H1 (cell line): ENCODE results near the gene MRPL36. TPM values are rescaled to one million over a fixed set of nuclear protein-coding genes. Genes with fewer than 3 reads are reported as not detected.

Experiments
- CTCF ChIA-PET: fragments of 300-600 bp; sonication (Branson Sonifier 250); formaldehyde crosslinking; loops from one replicate; lab custom pipeline; 2021; ENCODE audit not compliant: partially characterized antibody; lab: Charles Lee
- POLR2A ChIA-PET: fragments of 300-600 bp; sonication (Branson Sonifier 250); formaldehyde crosslinking; loops from one replicate; lab custom pipeline; 2021; ENCODE audit warnings: inconsistent platforms; ENCODE audit not compliant: partially characterized antibody; lab: Charles Lee
- DNase-seq, 2 experiments: peaks; one replicate each; pipeline versions ENCODE4 v3.0.0 to v3.0.0-alpha.2; 2010 to 2022; ENCODE audit warnings: low spot score in 2 of 2, low read depth in 1 of 2, mixed read lengths in 1 of 2
- FAIRE-seq: peaks from 2 replicates; lab custom pipeline; 2011; peaks lifted over from hg19 to GRCh38; lab: Jason Lieb, UNC
- H2AFZ ChIP-seq: 2 replicates; pipeline ENCODE4 v1.8.1; 2012; ENCODE audit warnings: low read length, inconsistent platforms
- H2AK5ac ChIP-seq: 2 replicates; pipeline ENCODE4 v1.6.1; 2013; ENCODE audit warnings: low read depth, low read length
- H2BK120ac ChIP-seq: replicated peaks from 2 replicates; pipeline ENCODE3; 2013; ENCODE audit warnings: low read depth, low read length, inconsistent platforms
- H2BK12ac ChIP-seq: 2 replicates; pipeline ENCODE4 v1.6.1; 2013; ENCODE audit warnings: low read depth, low read length
- H2BK15ac ChIP-seq: 2 replicates; pipeline ENCODE4 v1.6.1; 2013; ENCODE audit warnings: low read length
- H2BK20ac ChIP-seq: 2 replicates; pipeline ENCODE4 v1.6.1; 2013; ENCODE audit warnings: low read length
- H2BK5ac ChIP-seq: 2 replicates; pipeline ENCODE4 v1.6.1; 2013; ENCODE audit warnings: low read depth, low read length
- H3K14ac ChIP-seq: 2 replicates; pipeline ENCODE4 v1.6.1; 2013; ENCODE audit warnings: inconsistent platforms; ENCODE audit not compliant: insufficient read length
- H3K18ac ChIP-seq: 2 replicates; pipeline ENCODE4 v1.6.1; 2013; ENCODE audit warnings: low read length; ENCODE audit errors: extremely low read depth
- H3K23ac ChIP-seq: 2 replicates; pipeline ENCODE4 v1.6.1; 2013; ENCODE audit warnings: inconsistent platforms; ENCODE audit not compliant: insufficient read length
- H3K23me2 ChIP-seq: 2 replicates; pipeline ENCODE4 v1.6.1; 2013; ENCODE audit warnings: low read depth, low read length
- H3K27ac ChIP-seq: 2 replicates; pipeline ENCODE4 v1.6.1; 2011; ENCODE audit warnings: low read depth, low read length, inconsistent platforms
- H3K27me3 ChIP-seq, 4 experiments: replicated peaks in 1 of 4; 1 replicate in 1 of 4; 2 replicates in 3 of 4; pipeline versions ENCODE4 v1.6.1 to v1.8.1; 2011 to 2013; ENCODE audit warnings: low read length in 3 of 4, mild to moderate bottlenecking in 3 of 4, inconsistent platforms in 2 of 4, mixed read lengths in 2 of 4, moderate library complexity in 1 of 4; ENCODE audit not compliant: control insufficient read depth in 3 of 4, insufficient read depth in 3 of 4; ENCODE audit errors: extremely low read depth in 1 of 4
- H3K36me3 ChIP-seq, 4 experiments: 2 replicates each; pipeline versions ENCODE4 v1.6.1 to v1.8.1; 2011 to 2013; ENCODE audit warnings: mild to moderate bottlenecking in 4 of 4, low read length in 3 of 4, moderate library complexity in 2 of 4, control low read depth in 1 of 4, inconsistent platforms in 1 of 4; ENCODE audit not compliant: insufficient read depth in 4 of 4, control insufficient read depth in 2 of 4
- H3K4ac ChIP-seq: replicated peaks from 2 replicates; pipeline ENCODE3; 2013; ENCODE audit warnings: low read length, low read depth, mixed read lengths, inconsistent platforms; ENCODE audit not compliant: insufficient read length
- H3K4me1 ChIP-seq, 4 experiments: replicated peaks in 1 of 4; 1 replicate in 1 of 4; 2 replicates in 3 of 4; pipeline versions ENCODE4 v1.6.1 to v1.8.1; 2011 to 2013; ENCODE audit warnings: low read length in 3 of 4, inconsistent platforms in 2 of 4, mixed read lengths in 1 of 4; ENCODE audit not compliant: insufficient read depth in 4 of 4, control insufficient read depth in 3 of 4
- H3K4me2 ChIP-seq, 2 experiments: 2 replicates each; pipeline versions ENCODE4 v1.6.1 to v1.8.1; 2011 to 2013; ENCODE audit warnings: low read depth in 2 of 2, low read length in 2 of 2, control low read depth in 1 of 2, inconsistent platforms in 1 of 2, mild to moderate bottlenecking in 1 of 2; ENCODE audit not compliant: insufficient read depth in 1 of 2
- H3K4me3 ChIP-seq, 4 experiments: fragments of 200-600, 300-600 bp in 1 of 4; sonication (generic), shearing (Covaris generic), sonication (Bioruptor Twin) in 1 of 4; 2 replicates each; pipeline versions ENCODE4 v1.5.1 to v1.8.1; 2011 to 2016; ENCODE audit warnings: low read length in 4 of 4, low read depth in 3 of 4, control low read depth in 2 of 4, inconsistent platforms in 2 of 4, mild to moderate bottlenecking in 2 of 4, mixed read lengths in 1 of 4, moderate library complexity in 1 of 4; ENCODE audit not compliant: insufficient read depth in 2 of 4; ENCODE audit errors: extremely low read depth in 1 of 4
- H3K56ac ChIP-seq: replicated peaks from 2 replicates; pipeline ENCODE3; 2013; ENCODE audit warnings: low read depth, mild to moderate bottlenecking, mixed read lengths, low read length, inconsistent platforms; ENCODE audit not compliant: insufficient read length
- H3K79me1 ChIP-seq: 2 replicates; pipeline ENCODE4 v1.6.1; 2013; ENCODE audit warnings: low read depth, low read length, control low read depth
- H3K79me2 ChIP-seq, 2 experiments: 2 replicates each; pipeline versions ENCODE4 v1.6.1 to v1.8.1; 2012 to 2013; ENCODE audit warnings: low read length in 2 of 2, mild to moderate bottlenecking in 2 of 2, inconsistent platforms in 1 of 2; ENCODE audit not compliant: insufficient read depth in 2 of 2, control insufficient read depth in 1 of 2
- H3K9ac ChIP-seq, 4 experiments: replicated peaks in 1 of 4; 1 replicate in 1 of 4; 2 replicates in 3 of 4; pipeline versions ENCODE4 v1.6.1 to v1.8.1; 2011 to 2013; ENCODE audit warnings: low read depth in 3 of 4, low read length in 3 of 4, control low read depth in 2 of 4, mild to moderate bottlenecking in 2 of 4, moderate library complexity in 2 of 4, inconsistent platforms in 1 of 4; ENCODE audit errors: extremely low read depth in 1 of 4
- H3K9me3 ChIP-seq, 2 experiments: 2 replicates each; pipeline versions ENCODE4 v1.6.1 to v1.8.1; 2012 to 2013; ENCODE audit warnings: mild to moderate bottlenecking in 2 of 2, moderate library complexity in 2 of 2, control low read depth in 1 of 2, inconsistent platforms in 1 of 2, low read depth in 1 of 2, low read length in 1 of 2, mixed read lengths in 1 of 2; ENCODE audit not compliant: insufficient read depth in 2 of 2
- H4K20me1 ChIP-seq, 2 experiments: replicated peaks in 1 of 2; 2 replicates each; pipeline versions ENCODE3 to v1.8.1; 2011 to 2013; ENCODE audit warnings: inconsistent platforms in 2 of 2, low read length in 2 of 2, mild to moderate bottlenecking in 1 of 2; ENCODE audit not compliant: insufficient read depth in 2 of 2, control insufficient read depth in 1 of 2
- H4K5ac ChIP-seq: 2 replicates; pipeline ENCODE4 v1.6.1; 2013; ENCODE audit warnings: low read length, low read depth, mixed read lengths, inconsistent platforms; ENCODE audit not compliant: insufficient read length
- H4K8ac ChIP-seq: 2 replicates; pipeline ENCODE4 v1.8.0; 2013; ENCODE audit warnings: mild to moderate bottlenecking, moderate library complexity, low read length, inconsistent platforms; ENCODE audit not compliant: insufficient read depth; ENCODE audit errors: extremely low read depth
- H4K91ac ChIP-seq: replicated peaks from 2 replicates; pipeline ENCODE3; 2013; ENCODE audit warnings: low read length, mixed read lengths, inconsistent platforms; ENCODE audit not compliant: insufficient read length
- KDM4A ChIP-seq: IDR thresholded peaks from one replicate; pipeline ENCODE4 v1.7.1; 2012; ENCODE audit warnings: low read depth, mild to moderate bottlenecking, moderate library complexity, low read length, inconsistent platforms; ENCODE audit not compliant: severe bottlenecking
- POLR2AphosphoS5 ChIP-seq: IDR thresholded peaks from 2 replicates; pipeline ENCODE4 v1.6.1; 2011; ENCODE audit warnings: low read depth, low read length
- WGBS, 2 experiments: shearing (Covaris generic) in 1 of 2; methylation state at CpG; one replicate each; pipeline versions ENCODE4 v1.1.6 to v1.1.7; 2013 to 2015; ENCODE audit warnings: low lambda C conversion rate in 2 of 2, mixed read lengths in 2 of 2, inconsistent platforms in 1 of 2, low coverage in 1 of 2, missing lambda C conversion rate in 1 of 2; ENCODE audit not compliant: insufficient replicate concordance in 2 of 2, insufficient coverage in 1 of 2, insufficient read length in 1 of 2; ENCODE audit errors: extremely low coverage in 1 of 2, missing lambda C conversion rate in 1 of 2; 5-methylcytosine and 5-hydroxymethylcytosine counted together
- polyA plus RNA-seq, 7 experiments: library from polyadenylated mRNA; depleted of rRNA in 3 of 7; stranded (reverse) in 5 of 7; unstranded in 2 of 7; fragments of >200 nt in 5 of 7; fragments of 200-250 nt in 2 of 7; gene quantifications; 1 replicate in 5 of 7; 2 replicates in 1 of 7; 4 replicates in 1 of 7; pipeline versions ENCODE4 v1.2.1 to v1.2.3, GENCODE V29; 2011 to 2013; ENCODE audit warnings: missing spikeins in 2 of 7, mixed read lengths in 2 of 7
- total RNA-seq: library from RNA; stranded (reverse); fragmentation: NEBNext Ultra II Directional; extraction: Animal tissue kit (Norgen Biotek cat#: 25700); gene quantifications from 2 replicates; pipeline ENCODE4 v1.2.1, GENCODE V29; 2021

MRPL36 gene
- total and polyA plus RNA-seq, 2 of the 8 experiments (the other 6 are each of a cell fraction or from before 2014, with no cell fraction given): 56.3 to 81.5 TPM

DNA sequence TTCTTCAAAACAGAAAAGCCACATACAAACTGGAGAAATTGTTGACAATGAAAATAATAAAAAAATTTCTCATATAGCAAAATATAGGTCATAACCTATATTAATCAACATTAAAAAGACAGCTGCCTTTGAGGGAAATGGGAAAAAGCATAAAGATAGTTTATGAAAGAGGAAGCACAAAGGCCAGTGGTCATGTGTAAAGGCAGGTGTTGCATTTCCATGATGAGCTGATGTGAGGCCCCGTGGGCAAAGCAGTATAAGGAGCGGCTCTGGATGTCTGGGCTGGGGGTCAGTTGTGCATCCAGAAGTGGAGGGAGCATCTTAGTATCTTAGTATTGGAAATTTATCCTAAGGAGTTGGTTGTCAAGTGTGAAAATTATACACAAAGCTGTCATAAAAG is 19.8 kb upstream of the MRPL36 start:
- FAIRE-seq (no peak), DNase-seq (no peak)
- Histone ChIP-seq H2BK15ac (no peak overlapping the region), H2AK5ac (no peak overlapping the region), H3K4me2 (no peak overlapping the region), H3K9ac (no peak overlapping the region), H4K91ac (no peak overlapping the region), H2AFZ (no peak overlapping the region), H3K27ac (no peak overlapping the region), H4K8ac (no peak overlapping the region), H3K18ac (no peak overlapping the region), H3K36me3 (peaks cover 9 to 39% (median 28%) of the 10 kb centered on the region in 4 experiments), H3K9me3 (no peaks in the 10 kb centered on the region), H3K56ac (no peak overlapping the region), H2BK20ac (no peak overlapping the region), H3K79me1 (peaks cover 6% of the 10 kb centered on the region; the same call in 1 of the 2 replicates), H3K27me3 (no peaks in the 10 kb centered on the region), H2BK5ac (no peak overlapping the region), H3K4me1 (peaks cover 0 to 3% (median under 1%) of the 10 kb centered on the region in 4 experiments; a peak in 1 of 7 replicates), H3K4ac (no peak overlapping the region), H3K4me3 (no peak overlapping the region), H3K23me2 (no peaks in the 10 kb centered on the region), H4K5ac (no peak overlapping the region), H2BK12ac (no peak overlapping the region), H4K20me1 (peaks cover 3 to 7% of the 10 kb centered on the region in 2 experiments), H2BK120ac (no peak overlapping the region), H3K79me2 (no peaks in the 10 kb centered on the region; a peak in 1 of 4 replicates), H3K23ac (no peak overlapping the region), H3K14ac (no peak overlapping the region)
- ChIA-PET POLR2A (interaction anchor here (1.0 to 1.3 kb wide), 4 partner anchors 8 to 17 kb away, joined by 3 to 4 read pairs (median 4); no protein-coding TSS in a partner anchor), CTCF (no interaction called here)
- WGBS, 2 experiments: 96% methylated on average over 2 of the region's 2 CpGs; no CpG with 5 or more reads in 1 of the 2 experiments
- no peak for TF ChIP-seq POLR2AphosphoS5
- no peak for TF ChIP-seq KDM4A
